IMR-90 (cell line): Measurements from ENCODE around the gene TNNC2.

Experiments used
- BHLHE40 ChIP-seq: fragments of 150-350 bp; IDR thresholded peaks from 2 replicates; pipeline ENCODE4 v1.6.1; 2016; ENCODE audit warnings: mild to moderate bottlenecking, low read depth, low read length
- RAD21 ChIP-seq: IDR thresholded peaks from 2 replicates; pipeline ENCODE4 v1.6.1; 2012; ENCODE audit warnings: low read length, improper control_type of control experiment
- SMC3 ChIP-seq: fragments of 150-350 bp; IDR thresholded peaks from 2 replicates; pipeline ENCODE4 v1.6.1; 2016; ENCODE audit warnings: low read depth, mild to moderate bottlenecking, antibody characterized with exemption, low read length, moderate library complexity
- TF ChIP-seq, protein P1 (sequence below): conservative IDR thresholded peaks from 2 replicates; pipeline ENCODE4 v1.5.1; 2012; ENCODE audit warnings: mild to moderate bottlenecking, low read depth, low read length, improper control_type of control experiment

DNA sequence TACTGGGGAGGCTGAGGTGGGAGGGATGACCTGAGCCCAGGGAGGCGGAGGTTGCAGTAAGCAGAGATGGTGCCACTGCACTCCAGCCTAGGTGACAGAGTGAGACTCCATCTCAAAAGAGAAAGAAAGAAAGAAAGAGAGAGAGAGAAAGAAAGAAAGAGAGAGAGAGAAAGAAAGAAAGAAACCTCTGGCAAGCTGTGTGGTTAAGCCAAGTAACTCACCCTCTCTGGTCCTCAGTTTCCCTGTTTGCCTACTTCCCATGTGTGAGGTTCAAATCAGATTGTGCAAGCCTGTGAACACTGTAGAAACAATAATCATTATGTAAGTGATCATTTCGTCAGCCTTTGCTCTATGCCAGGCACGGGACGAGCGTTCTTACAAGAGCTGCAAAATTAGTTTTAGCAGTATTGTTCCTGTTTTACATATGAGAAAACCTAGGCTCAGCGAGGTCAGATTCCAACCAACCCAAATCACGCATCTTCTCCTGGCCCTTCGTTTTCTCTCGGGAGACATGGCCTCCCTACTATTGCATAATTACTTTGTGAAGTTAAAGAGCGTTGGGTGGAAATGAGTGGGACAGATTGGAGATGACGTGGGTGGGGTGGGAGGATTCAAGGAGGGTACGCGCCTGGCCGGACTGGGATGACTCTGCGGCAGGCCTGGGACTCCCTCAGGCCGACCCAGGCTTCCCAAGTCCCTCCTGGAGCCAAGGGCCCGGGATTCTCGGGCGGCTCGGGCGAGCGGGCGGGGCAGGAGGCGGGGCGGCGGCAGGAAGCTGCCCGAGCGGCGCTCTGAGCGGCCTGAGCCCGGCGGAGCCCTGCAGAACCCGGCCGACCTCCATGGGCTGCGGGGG lies 6.1 kb upstream of the TNNC2 start, which contains the start of gene SNX21:
- TF ChIP-seq RAD21, result no peak
- TF ChIP-seq, protein P1, sequence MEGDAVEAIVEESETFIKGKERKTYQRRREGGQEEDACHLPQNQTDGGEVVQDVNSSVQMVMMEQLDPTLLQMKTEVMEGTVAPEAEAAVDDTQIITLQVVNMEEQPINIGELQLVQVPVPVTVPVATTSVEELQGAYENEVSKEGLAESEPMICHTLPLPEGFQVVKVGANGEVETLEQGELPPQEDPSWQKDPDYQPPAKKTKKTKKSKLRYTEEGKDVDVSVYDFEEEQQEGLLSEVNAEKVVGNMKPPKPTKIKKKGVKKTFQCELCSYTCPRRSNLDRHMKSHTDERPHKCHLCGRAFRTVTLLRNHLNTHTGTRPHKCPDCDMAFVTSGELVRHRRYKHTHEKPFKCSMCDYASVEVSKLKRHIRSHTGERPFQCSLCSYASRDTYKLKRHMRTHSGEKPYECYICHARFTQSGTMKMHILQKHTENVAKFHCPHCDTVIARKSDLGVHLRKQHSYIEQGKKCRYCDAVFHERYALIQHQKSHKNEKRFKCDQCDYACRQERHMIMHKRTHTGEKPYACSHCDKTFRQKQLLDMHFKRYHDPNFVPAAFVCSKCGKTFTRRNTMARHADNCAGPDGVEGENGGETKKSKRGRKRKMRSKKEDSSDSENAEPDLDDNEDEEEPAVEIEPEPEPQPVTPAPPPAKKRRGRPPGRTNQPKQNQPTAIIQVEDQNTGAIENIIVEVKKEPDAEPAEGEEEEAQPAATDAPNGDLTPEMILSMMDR, result no peak
- no peak for TF ChIP-seq BHLHE40
- no peak for TF ChIP-seq SMC3
